Mucosa of rectum (tissue), 2 donors: ENCODE data around the gene SPTA1.

ENCODE experiments used
- H3K27ac ChIP-seq, 2 donors: one replicate each; pipeline ENCODE4 v1.7.0; 2013; ENCODE audit warnings: inconsistent platforms in 2 of 2, low read depth in 2 of 2, low read length in 2 of 2
- H3K27me3 ChIP-seq, 2 donors: one replicate each; pipeline ENCODE4 v1.7.0; 2013; ENCODE audit warnings: low read length in 2 of 2; ENCODE audit not compliant: control insufficient read depth in 2 of 2, insufficient read depth in 2 of 2
- H3K36me3 ChIP-seq, 2 donors: one replicate each; pipeline ENCODE4 v1.7.0; 2013; ENCODE audit warnings: low read length in 2 of 2; ENCODE audit not compliant: control insufficient read depth in 2 of 2, insufficient read depth in 2 of 2
- H3K4me1 ChIP-seq, 2 donors: one replicate each; pipeline ENCODE4 v1.7.0; 2013; ENCODE audit warnings: low read length in 2 of 2, mild to moderate bottlenecking in 1 of 2; ENCODE audit not compliant: control insufficient read depth in 2 of 2, insufficient read depth in 2 of 2
- H3K4me3 ChIP-seq, 2 donors: one replicate each; pipeline ENCODE4 v1.7.0; 2013; ENCODE audit warnings: low read length in 2 of 2
- H3K9ac ChIP-seq, 2 donors: one replicate each; pipeline ENCODE4 v1.7.0; 2013; ENCODE audit warnings: low read length in 2 of 2, low read depth in 1 of 2, mild to moderate bottlenecking in 1 of 2
- H3K9me3 ChIP-seq, 2 donors: one replicate each; pipeline ENCODE4 v1.7.0; 2013; ENCODE audit warnings: low read length in 2 of 2; ENCODE audit not compliant: control insufficient read depth in 2 of 2
- donor health status: healthy.
- donor health status: Normal muscosa, but diverticular disease.

SPTA1 gene

DNA sequence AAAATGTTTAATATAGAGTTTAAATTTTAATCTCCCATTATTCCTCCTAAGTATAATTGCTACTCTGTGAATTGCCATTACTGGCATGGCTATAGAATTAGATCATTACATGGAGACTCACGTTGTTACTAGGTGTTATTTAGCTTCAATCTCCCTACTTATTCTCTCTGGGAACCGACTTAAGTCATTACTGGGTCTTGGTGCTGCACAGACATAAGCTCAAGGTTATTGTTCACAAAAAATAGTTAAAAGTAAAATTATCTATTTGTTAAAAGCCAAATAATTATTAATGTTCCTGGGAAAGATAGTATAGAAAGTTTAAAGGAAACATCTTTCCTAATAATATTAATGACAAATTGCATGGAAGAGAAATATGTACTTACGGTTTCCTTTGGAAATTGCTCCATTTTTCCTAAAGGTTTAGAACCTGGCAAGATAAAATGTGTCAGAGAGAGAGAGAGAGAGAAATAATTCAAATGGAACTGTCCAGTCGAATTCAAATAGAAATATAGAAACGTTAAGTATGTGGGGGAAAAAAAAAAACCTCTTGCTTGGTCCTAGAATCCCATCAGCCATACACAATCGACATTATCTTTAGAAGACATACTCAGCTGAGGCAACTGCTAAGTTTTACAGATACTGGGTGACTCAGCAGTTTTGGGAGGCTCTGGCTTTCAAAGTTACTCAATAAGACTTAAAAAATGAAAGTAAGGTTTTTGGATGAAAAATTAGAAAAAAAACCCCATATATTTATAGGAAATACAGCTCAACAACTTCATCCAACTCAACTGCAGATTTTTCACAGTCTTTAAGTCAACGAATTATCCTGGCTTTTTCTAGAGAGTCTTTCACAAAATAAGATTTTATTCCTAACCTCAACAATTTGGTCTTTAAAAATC is at the start of gene SPTA1:
Gene SPTA1, minus strand, starts transcription at position 605 of the 899 bp plus-strand sequence. Its CDS starts 198 bp downstream, at position 407.
- Histone ChIP-seq H3K9ac (no peak within 1 kb of the TSS), H3K27me3 (no peaks in the 10 kb centered on the region), H3K4me3 (no peak within 1 kb of the TSS), H3K27ac (no peak within 1 kb of the TSS), H3K4me1 (no peaks in the 10 kb centered on the region), H3K9me3 (no peaks in the 10 kb centered on the region), H3K36me3 (no peaks in the 10 kb centered on the region)

DNA sequence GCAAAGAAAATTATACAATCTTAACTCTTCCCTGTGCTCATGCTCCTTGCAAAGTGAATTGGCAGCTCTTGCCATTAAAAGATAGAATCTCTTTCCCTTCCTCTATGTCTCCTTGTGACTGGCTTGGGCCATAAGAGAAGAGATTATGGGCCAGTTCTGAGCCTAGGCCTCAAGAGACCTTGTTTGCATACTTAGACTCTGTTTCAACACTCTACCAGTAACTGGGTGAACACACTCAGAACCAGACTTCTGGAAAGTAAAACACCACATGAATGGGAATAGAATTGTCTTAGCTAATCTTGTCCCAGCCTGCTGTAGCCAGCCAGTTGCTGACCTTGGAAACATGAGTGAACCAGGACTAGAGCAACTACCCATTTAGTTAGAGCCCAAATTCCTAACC is 49.3 kb upstream of the SPTA1 start:
- H3K9ac ChIP-seq = no peak overlapping the region
- H3K27ac ChIP-seq = no peak overlapping the region
- H3K9me3 ChIP-seq = no peaks in the 10 kb centered on the region
- no peaks in the 10 kb centered on the region for H3K36me3 ChIP-seq
- no peaks in the 10 kb centered on the region for H3K4me1 ChIP-seq
- no peaks in the 10 kb centered on the region for H3K27me3 ChIP-seq
- H3K4me3 ChIP-seq = no peak overlapping the region

DNA sequence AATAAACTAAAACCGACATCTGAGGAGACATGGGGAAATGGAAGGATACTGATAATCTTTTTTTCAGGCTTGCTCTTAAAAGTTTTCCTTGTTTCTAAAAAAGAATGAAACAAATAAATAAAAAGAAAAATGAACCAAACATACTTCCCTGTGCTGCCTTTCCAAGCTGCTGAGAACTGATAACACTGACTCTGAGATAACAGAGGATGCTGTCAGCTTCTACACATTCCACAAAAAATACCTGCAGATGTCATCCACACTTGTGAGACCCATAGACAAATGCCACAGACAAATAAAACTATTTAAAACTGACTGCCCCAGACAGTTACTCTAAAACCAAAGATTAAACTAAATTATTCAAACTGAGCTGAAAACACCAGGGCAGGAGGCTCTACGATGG is 46.0 kb upstream of the SPTA1 start:
- Histone ChIP-seq H3K9me3 (no peaks in the 10 kb centered on the region), H3K27me3 (no peaks in the 10 kb centered on the region), H3K36me3 (no peaks in the 10 kb centered on the region), H3K9ac (no peak overlapping the region), H3K27ac (no peak overlapping the region), H3K4me1 (no peaks in the 10 kb centered on the region), H3K4me3 (no peak overlapping the region)

DNA sequence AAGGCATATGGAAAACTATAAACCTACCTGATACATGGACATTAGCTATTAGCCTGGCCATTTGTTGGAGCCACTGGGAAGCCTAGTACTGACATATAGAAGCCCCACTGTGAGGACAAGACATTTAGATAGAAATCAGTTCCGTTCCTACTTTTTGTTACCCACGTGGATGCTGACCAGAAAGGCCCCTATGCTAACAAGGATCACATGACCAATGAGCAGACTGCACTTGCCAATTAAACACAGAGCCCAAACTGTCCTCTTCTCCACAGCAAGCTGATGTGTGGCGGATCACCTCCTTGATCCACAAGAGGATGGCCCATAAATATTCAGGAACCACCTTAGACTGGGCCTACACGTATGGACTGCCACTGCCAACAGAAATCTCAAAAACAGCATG is 45.2 kb upstream of the SPTA1 start:
- no peaks in the 10 kb centered on the region for H3K36me3 ChIP-seq
- H3K9me3 ChIP-seq = no peaks in the 10 kb centered on the region
- H3K27ac ChIP-seq = no peak overlapping the region
- no peaks in the 10 kb centered on the region for H3K27me3 ChIP-seq
- H3K4me1 ChIP-seq = no peaks in the 10 kb centered on the region
- H3K9ac ChIP-seq = no peak overlapping the region
- H3K4me3 ChIP-seq = no peak overlapping the region

- H3K4me3 ChIP-seq = no peak overlapping the region
These were observed 43.9 kb upstream of the SPTA1 start for GRCh38 chr1:158730453-158730852.

DNA sequence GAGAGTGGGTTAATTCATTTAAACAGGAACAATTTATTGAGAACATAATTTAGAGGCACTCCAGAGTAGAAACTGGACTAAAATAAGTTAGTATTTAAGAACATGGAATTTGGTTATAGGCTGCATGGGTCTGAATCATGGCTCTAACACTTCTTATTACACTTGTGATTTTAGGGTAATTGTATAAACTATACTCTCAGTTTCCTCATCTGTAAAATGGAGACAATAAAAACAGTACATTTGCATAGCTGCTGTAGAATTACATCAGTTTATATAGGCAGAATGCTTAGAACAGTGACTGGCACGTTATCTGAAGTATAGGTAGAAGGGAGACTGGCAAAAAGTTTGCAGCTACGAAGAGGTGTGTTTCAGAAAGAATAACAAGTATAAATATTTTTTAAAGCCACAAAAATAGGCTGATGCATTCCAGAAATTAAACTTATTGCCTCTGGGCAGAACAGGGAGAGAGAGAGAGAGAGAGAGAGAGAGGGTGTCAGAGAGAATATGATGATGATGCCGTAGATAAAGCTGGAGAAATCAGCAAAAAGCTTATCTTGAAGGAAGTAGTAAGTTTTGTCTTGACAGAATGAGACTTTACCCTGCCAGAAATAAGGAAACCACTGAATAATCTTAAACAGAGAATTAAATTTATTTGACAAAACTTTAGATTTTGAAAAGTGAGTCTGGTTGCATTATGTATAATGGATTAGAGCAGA is 42.2 kb upstream of the SPTA1 start:
- Histone ChIP-seq H3K27me3 (no peaks in the 10 kb centered on the region), H3K36me3 (no peaks in the 10 kb centered on the region), H3K4me3 (no peak overlapping the region), H3K9me3 (no peaks in the 10 kb centered on the region), H3K4me1 (no peaks in the 10 kb centered on the region), H3K27ac (no peak overlapping the region), H3K9ac (no peak overlapping the region)

More at GRCh38 chr1:158730453-158730852, 43.9 kb upstream of the SPTA1 start:
- Histone ChIP-seq H3K9me3 (no peaks in the 10 kb centered on the region), H3K27ac (no peak overlapping the region), H3K4me1 (no peaks in the 10 kb centered on the region), H3K27me3 (no peaks in the 10 kb centered on the region), H3K9ac (no peak overlapping the region), H3K36me3 (no peaks in the 10 kb centered on the region)

DNA sequence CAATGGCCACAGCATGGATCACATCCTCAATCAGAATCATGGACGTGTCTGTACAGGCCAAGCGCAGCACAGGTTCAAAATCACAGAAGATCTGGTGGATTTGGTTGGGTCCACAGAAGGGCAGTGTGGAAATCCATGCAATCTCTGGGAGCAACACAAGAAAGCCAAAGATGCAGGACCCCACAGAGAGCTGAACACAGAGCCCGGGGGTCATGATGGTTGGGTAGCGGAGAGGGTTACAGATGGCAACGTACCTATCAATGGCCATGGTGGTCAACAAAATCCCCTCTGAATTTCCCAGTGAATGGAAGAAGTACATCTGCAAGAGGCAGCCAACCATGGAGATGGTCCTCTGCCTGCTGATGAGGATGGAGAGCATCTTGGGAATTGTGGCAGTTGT is 37.9 kb upstream of the SPTA1 start:
- Histone ChIP-seq H3K27ac (no peak overlapping the region), H3K4me1 (no peaks in the 10 kb centered on the region), H3K9me3 (no peaks in the 10 kb centered on the region), H3K36me3 (no peaks in the 10 kb centered on the region), H3K4me3 (no peak overlapping the region), H3K9ac (no peak overlapping the region), H3K27me3 (no peaks in the 10 kb centered on the region)

GRCh38 chr1:158720620-158721019 is 34.1 kb upstream of the SPTA1 start, which contains the start of gene OR6K3:
Gene OR6K3, minus strand, starts transcription at chr1:158720720. Its CDS starts 2,605 bp downstream, at chr1:158718115.
- H3K4me1 ChIP-seq = no peaks in the 10 kb centered on the region
- H3K27me3 ChIP-seq = no peaks in the 10 kb centered on the region
- H3K9ac ChIP-seq = no peak within 1 kb of the TSS

DNA sequence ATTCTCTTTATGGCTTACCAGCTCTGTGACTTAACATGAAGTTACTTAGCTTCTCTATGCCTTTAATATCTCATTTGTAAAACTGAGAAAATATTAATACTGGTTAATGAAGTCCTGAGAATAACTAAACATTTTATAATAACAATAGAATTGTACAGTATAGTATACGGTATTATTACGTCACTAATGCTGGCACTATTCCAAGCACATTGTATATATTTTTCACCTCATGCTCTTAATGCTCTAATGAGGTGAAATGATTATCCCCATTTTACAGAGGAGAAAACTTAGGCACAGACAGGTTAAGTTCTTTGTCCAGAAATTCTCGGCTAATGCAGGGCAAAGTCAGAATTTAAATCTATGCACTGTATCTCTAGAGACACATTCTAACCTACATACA is 33.1 kb upstream of the SPTA1 start:
- Histone ChIP-seq H3K36me3 (no peaks in the 10 kb centered on the region), H3K27me3 (no peaks in the 10 kb centered on the region), H3K4me3 (no peak overlapping the region), H3K9me3 (no peaks in the 10 kb centered on the region), H3K9ac (no peak overlapping the region), H3K27ac (no peak overlapping the region), H3K4me1 (no peaks in the 10 kb centered on the region)

More at GRCh38 chr1:158720620-158721019, 34.1 kb upstream of the SPTA1 start, which contains the start of gene OR6K3:
- Histone ChIP-seq H3K4me3 (no peak within 1 kb of the TSS), H3K36me3 (no peaks in the 10 kb centered on the region), H3K9me3 (no peaks in the 10 kb centered on the region), H3K27ac (no peak within 1 kb of the TSS)

DNA sequence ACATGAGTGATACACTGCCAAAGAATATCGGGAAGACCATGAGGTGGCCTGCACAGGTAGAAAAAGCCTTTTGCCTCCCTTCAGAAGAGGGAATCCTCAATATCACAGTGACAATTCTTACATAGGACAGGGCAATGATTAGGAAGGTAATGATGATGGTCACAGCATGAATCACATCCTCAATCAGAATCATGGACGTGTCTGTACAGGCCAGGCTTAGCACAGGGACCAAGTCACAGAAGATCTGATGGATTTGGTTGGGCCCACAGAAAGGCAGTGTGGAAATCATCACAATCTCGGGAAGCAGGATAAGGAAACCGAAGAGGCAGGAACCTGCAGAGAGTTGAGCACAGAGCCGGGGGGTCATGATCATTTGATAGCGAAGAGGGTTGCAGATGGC is 30.8 kb upstream of the SPTA1 start:
- H3K9me3 ChIP-seq = peaks cover 0 to 3% of the 10 kb centered on the region in 2 donors
- no peaks in the 10 kb centered on the region for H3K4me1 ChIP-seq
- no peak overlapping the region for H3K9ac ChIP-seq
- H3K36me3 ChIP-seq = no peaks in the 10 kb centered on the region
- no peak overlapping the region for H3K27ac ChIP-seq
- H3K27me3 ChIP-seq = no peaks in the 10 kb centered on the region
- no peak overlapping the region for H3K4me3 ChIP-seq
